GM23338 (cell line): ENCODE measurements around the gene ADSL. TPM values are rescaled to one million over a fixed set of nuclear protein-coding genes. Genes with fewer than 3 reads are reported as not detected.

Experiments
- ATAC-seq: fragments of 200-7000 bp; cut with Tn5 transposase; 3 replicates; pipeline ENCODE4 v1.9.1; 2020
- DNase-seq: peaks from one replicate; pipeline ENCODE4 v3.0.0-alpha.2; 2015; ENCODE audit warnings: low spot score
- H2AFZ ChIP-seq: fragments of 200-600 bp; sonication (generic); 2 replicates; pipeline ENCODE4 v1.8.0; 2016; ENCODE audit warnings: antibody characterized with exemption, mild to moderate bottlenecking, moderate library complexity
- H3F3A ChIP-seq: fragments of 200-600 bp; sonication (generic); replicated peaks from 2 replicates; pipeline ENCODE4 v1.8.0; 2017; ENCODE audit warnings: antibody characterized with exemption, mixed run types, low read depth
- H3K27ac ChIP-seq: fragments of 200-600 bp; sonication (generic); 2 replicates; pipeline ENCODE4 v1.6.1; 2016; ENCODE audit warnings: low read depth
- H3K27me3 ChIP-seq: fragments of 200-600 bp; sonication (generic); 2 replicates; pipeline ENCODE4 v1.8.0; 2016; ENCODE audit warnings: mild to moderate bottlenecking, mixed run types, moderate library complexity; ENCODE audit not compliant: insufficient read depth
- H3K36me3 ChIP-seq: fragments of 200-600 bp; sonication (generic); 2 replicates; pipeline ENCODE4 v1.8.0; 2016; ENCODE audit warnings: mild to moderate bottlenecking; ENCODE audit not compliant: insufficient read depth
- H3K4me1 ChIP-seq: fragments of 200-600 bp; sonication (generic); 2 replicates; pipeline ENCODE4 v1.8.0; 2016; ENCODE audit warnings: mild to moderate bottlenecking, moderate library complexity; ENCODE audit not compliant: insufficient read depth
- H3K4me2 ChIP-seq: fragments of 200-600 bp; sonication (generic); 2 replicates; pipeline ENCODE4 v1.7.1; 2017; ENCODE audit warnings: mixed run types
- H3K4me3 ChIP-seq: fragments of 200-600 bp; sonication (generic); 2 replicates; pipeline ENCODE4 v1.6.1; 2016; ENCODE audit warnings: mixed run types
- H3K79me2 ChIP-seq: fragments of 200-600 bp; sonication (generic); replicated peaks from 2 replicates; pipeline ENCODE4 v1.8.0; 2017; ENCODE audit warnings: mild to moderate bottlenecking; ENCODE audit not compliant: insufficient read depth
- H3K9me2 ChIP-seq: fragments of 200-600 bp; sonication (generic); 2 replicates; pipeline ENCODE4 v1.8.0; 2017; ENCODE audit not compliant: insufficient read depth
- H4K20me1 ChIP-seq: fragments of 200-600 bp; sonication (generic); replicated peaks from 2 replicates; pipeline ENCODE4 v1.8.0; 2017; ENCODE audit warnings: mild to moderate bottlenecking; ENCODE audit not compliant: insufficient read depth
- H3K27ac Mint-ChIP-seq: 2 replicates; pipeline ENCODE4 v1.8.0; 2020; ENCODE audit warnings: inconsistent platforms, mild to moderate bottlenecking, moderate library complexity, mixed read lengths
- H3K27me3 Mint-ChIP-seq: 3 replicates; pipeline ENCODE4 v1.8.0; 2022; ENCODE audit warnings: low read depth, mild to moderate bottlenecking, moderate library complexity, mixed read lengths, inconsistent platforms; ENCODE audit not compliant: insufficient read depth, poor library complexity
- H3K36me3 Mint-ChIP-seq: 3 replicates; pipeline ENCODE4 v1.8.0; 2021; ENCODE audit warnings: low read depth, mild to moderate bottlenecking, inconsistent platforms, moderate library complexity, mixed read lengths
- H3K4me1 Mint-ChIP-seq: 3 replicates; pipeline ENCODE4 v1.8.0; 2020; ENCODE audit warnings: mild to moderate bottlenecking, inconsistent platforms, mixed read lengths
- H3K4me3 Mint-ChIP-seq: 3 replicates; pipeline ENCODE4 v1.8.0; 2021; ENCODE audit warnings: moderate library complexity, mild to moderate bottlenecking, inconsistent platforms, mixed read lengths
- H3K9me3 Mint-ChIP-seq: 3 replicates; pipeline ENCODE4 v1.8.0; 2020; ENCODE audit warnings: moderate library complexity, mild to moderate bottlenecking, inconsistent platforms, mixed read lengths
- CREB1 ChIP-seq: fragments of 250-450 bp; sonication (Bioruptor Pico); IDR thresholded peaks from 2 replicates; pipeline ENCODE4 v1.5.0; 2020; ENCODE audit warnings: low read depth, mild to moderate bottlenecking, moderate library complexity
- ETS1 ChIP-seq: IDR thresholded peaks from 2 replicates; pipeline ENCODE4 v1.6.1; 2016; ENCODE audit warnings: antibody characterized with exemption
- EZH2 ChIP-seq: fragments of 200-600 bp; sonication (generic); IDR thresholded peaks from one replicate; pipeline ENCODE4 v1.8.0; 2017; ENCODE audit warnings: antibody characterized with exemption, mild to moderate bottlenecking, low read depth; ENCODE audit not compliant: unreplicated experiment
- EZH2phosphoT487 ChIP-seq: fragments of 200-600 bp; sonication (generic); IDR thresholded peaks from one replicate; pipeline ENCODE4 v1.8.1; 2018; ENCODE audit warnings: antibody characterized with exemption; ENCODE audit not compliant: unreplicated experiment
- JUNB ChIP-seq: IDR thresholded peaks from one replicate; pipeline ENCODE4 v1.6.1; 2016; ENCODE audit warnings: antibody characterized with exemption; ENCODE audit not compliant: unreplicated experiment
- NANOG ChIP-seq: IDR thresholded peaks from 2 replicates; pipeline ENCODE4 v1.6.1; 2016; ENCODE audit warnings: antibody characterized with exemption, borderline replicate concordance
- POLR2AphosphoS5 ChIP-seq: IDR thresholded peaks from 2 replicates; pipeline ENCODE4 v1.6.1; 2016; ENCODE audit warnings: antibody characterized with exemption, low read depth
- STAT1 ChIP-seq: IDR thresholded peaks from one replicate; pipeline ENCODE4 v1.6.1; 2016; ENCODE audit warnings: antibody characterized with exemption; ENCODE audit not compliant: unreplicated experiment
- ZNF114 ChIP-seq: fragments of 250-450 bp; sonication (Bioruptor Pico); IDR thresholded peaks from 2 replicates; pipeline ENCODE4 v1.5.0; 2020; ENCODE audit warnings: mild to moderate bottlenecking, moderate library complexity
- ZNF331 ChIP-seq: fragments of 250-450 bp; sonication (Bioruptor Pico); IDR thresholded peaks from 2 replicates; pipeline ENCODE4 v1.5.0; 2020; ENCODE audit warnings: low read depth, mild to moderate bottlenecking, moderate library complexity
- polyA plus RNA-seq: library from polyadenylated mRNA; unstranded; fragments of >200 nt; fragmentation: Nextera tagmentation; extraction: Ambion mirVana; gene quantifications from 2 replicates; pipeline ENCODE4 v1.2.1, GENCODE V29; 2016
- total RNA-seq: library from RNA; depleted of rRNA; stranded (reverse); fragments of >200 nt; shearing (Covaris generic); gene quantifications from 2 replicates; pipeline ENCODE4 v1.2.3, GENCODE V29; 2014
- TF ChIP-seq, protein P1 (sequence below), 2 experiments: fragments of 200-600 bp in 1 of 2; sonication (generic) in 1 of 2; conservative IDR thresholded peaks; 2 replicates each; pipeline versions ENCODE4 v1.5.1 to v1.6.1; 2016 to 2017; ENCODE audit warnings: antibody characterized with exemption in 2 of 2, low read depth in 2 of 2, mild to moderate bottlenecking in 2 of 2, moderate library complexity in 1 of 2
- TF ChIP-seq, protein P2 (sequence below): IDR thresholded peaks from one replicate; pipeline ENCODE4 v1.6.1; 2018; ENCODE audit warnings: antibody characterized with exemption; ENCODE audit not compliant: unreplicated experiment
- TF ChIP-seq, protein P3 (sequence below): fragments of 250-450 bp; sonication (Bioruptor Pico); IDR thresholded peaks from 2 replicates; pipeline ENCODE4 v1.5.0; 2020; ENCODE audit warnings: mild to moderate bottlenecking, moderate library complexity

Gene ADSL
- total and polyA plus RNA-seq, 2 experiments from 2014 or later, result 120 to 232 TPM

- no peak for TF ChIP-seq ZNF114
- TF ChIP-seq STAT1, result no peak
- TF ChIP-seq CREB1 (CRISPR knock-in tag), result no peak
- no peak for TF ChIP-seq NANOG
These were observed 45.1 kb downstream of the ADSL start (continued) for GRCh38 chr22:40391417-40391816.

DNA sequence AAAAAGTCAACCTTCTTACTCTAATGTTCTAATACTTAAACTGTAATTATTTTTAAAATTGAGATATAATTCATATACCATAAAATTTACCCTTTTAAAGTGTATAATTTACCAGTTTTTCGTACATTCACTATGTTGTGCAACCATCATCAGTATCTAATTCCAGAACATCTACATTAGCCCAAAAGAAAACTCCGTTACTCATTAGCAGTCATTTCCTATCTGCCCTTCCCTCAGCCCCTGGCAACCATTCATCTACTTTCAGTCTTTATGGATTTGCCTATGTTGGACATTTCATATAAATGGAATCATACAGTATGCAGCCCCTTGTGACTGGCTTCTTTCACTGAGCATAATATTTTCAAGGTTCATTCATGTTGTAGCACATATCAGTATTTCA, 46.3 kb downstream of the ADSL start:
- H3K27ac ChIP-seq, result no peak overlapping the region
- no peaks in the 10 kb centered on the region for H3K27me3 ChIP-seq
- Mint-ChIP-seq H3K27ac (no peak overlapping the region), H3K4me3 (no peak overlapping the region), H3K9me3 (no peaks in the 10 kb centered on the region), H3K36me3 (peaks cover 3% of the 10 kb centered on the region; the same call in 2 of the 3 replicates), H3K27me3 (peaks cover 4% of the 10 kb centered on the region), H3K4me1 (peaks cover 10% of the 10 kb centered on the region)
- no peaks in the 10 kb centered on the region; the same call in 1 of the 2 replicates for H3K79me2 ChIP-seq
- ATAC-seq, result no peak
- no peak overlapping the region for H3K4me2 ChIP-seq
- H3F3A ChIP-seq, result 0 out of 2 replicates have a peak, but pooled peaks cover 3% of the 10 kb centered on the region
- H3K4me1 ChIP-seq, result no peaks in the 10 kb centered on the region
- H3K9me2 ChIP-seq, result no peaks in the 10 kb centered on the region
- no peaks in the 10 kb centered on the region; the same call in 1 of the 2 replicates for H4K20me1 ChIP-seq
- no peak for TF ChIP-seq ZNF114
- TF ChIP-seq EZH2, result no peak
- TF ChIP-seq, protein P1, sequence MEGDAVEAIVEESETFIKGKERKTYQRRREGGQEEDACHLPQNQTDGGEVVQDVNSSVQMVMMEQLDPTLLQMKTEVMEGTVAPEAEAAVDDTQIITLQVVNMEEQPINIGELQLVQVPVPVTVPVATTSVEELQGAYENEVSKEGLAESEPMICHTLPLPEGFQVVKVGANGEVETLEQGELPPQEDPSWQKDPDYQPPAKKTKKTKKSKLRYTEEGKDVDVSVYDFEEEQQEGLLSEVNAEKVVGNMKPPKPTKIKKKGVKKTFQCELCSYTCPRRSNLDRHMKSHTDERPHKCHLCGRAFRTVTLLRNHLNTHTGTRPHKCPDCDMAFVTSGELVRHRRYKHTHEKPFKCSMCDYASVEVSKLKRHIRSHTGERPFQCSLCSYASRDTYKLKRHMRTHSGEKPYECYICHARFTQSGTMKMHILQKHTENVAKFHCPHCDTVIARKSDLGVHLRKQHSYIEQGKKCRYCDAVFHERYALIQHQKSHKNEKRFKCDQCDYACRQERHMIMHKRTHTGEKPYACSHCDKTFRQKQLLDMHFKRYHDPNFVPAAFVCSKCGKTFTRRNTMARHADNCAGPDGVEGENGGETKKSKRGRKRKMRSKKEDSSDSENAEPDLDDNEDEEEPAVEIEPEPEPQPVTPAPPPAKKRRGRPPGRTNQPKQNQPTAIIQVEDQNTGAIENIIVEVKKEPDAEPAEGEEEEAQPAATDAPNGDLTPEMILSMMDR (conservative IDR thresholded peaks at IDR 0.05; ENCODE audit: low read depth in 2 of 2), result no peak
- no peak for TF ChIP-seq ETS1
- no peak for TF ChIP-seq STAT1
- TF ChIP-seq, protein P2, sequence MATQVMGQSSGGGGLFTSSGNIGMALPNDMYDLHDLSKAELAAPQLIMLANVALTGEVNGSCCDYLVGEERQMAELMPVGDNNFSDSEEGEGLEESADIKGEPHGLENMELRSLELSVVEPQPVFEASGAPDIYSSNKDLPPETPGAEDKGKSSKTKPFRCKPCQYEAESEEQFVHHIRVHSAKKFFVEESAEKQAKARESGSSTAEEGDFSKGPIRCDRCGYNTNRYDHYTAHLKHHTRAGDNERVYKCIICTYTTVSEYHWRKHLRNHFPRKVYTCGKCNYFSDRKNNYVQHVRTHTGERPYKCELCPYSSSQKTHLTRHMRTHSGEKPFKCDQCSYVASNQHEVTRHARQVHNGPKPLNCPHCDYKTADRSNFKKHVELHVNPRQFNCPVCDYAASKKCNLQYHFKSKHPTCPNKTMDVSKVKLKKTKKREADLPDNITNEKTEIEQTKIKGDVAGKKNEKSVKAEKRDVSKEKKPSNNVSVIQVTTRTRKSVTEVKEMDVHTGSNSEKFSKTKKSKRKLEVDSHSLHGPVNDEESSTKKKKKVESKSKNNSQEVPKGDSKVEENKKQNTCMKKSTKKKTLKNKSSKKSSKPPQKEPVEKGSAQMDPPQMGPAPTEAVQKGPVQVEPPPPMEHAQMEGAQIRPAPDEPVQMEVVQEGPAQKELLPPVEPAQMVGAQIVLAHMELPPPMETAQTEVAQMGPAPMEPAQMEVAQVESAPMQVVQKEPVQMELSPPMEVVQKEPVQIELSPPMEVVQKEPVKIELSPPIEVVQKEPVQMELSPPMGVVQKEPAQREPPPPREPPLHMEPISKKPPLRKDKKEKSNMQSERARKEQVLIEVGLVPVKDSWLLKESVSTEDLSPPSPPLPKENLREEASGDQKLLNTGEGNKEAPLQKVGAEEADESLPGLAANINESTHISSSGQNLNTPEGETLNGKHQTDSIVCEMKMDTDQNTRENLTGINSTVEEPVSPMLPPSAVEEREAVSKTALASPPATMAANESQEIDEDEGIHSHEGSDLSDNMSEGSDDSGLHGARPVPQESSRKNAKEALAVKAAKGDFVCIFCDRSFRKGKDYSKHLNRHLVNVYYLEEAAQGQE, result no peak
- TF ChIP-seq ZNF331 (CRISPR knock-in tag), result no peak
- TF ChIP-seq POLR2AphosphoS5, result no peak
- TF ChIP-seq JUNB, result no peak
- no peak for TF ChIP-seq EZH2phosphoT487
- no peak for TF ChIP-seq NANOG
- TF ChIP-seq, protein P3, sequence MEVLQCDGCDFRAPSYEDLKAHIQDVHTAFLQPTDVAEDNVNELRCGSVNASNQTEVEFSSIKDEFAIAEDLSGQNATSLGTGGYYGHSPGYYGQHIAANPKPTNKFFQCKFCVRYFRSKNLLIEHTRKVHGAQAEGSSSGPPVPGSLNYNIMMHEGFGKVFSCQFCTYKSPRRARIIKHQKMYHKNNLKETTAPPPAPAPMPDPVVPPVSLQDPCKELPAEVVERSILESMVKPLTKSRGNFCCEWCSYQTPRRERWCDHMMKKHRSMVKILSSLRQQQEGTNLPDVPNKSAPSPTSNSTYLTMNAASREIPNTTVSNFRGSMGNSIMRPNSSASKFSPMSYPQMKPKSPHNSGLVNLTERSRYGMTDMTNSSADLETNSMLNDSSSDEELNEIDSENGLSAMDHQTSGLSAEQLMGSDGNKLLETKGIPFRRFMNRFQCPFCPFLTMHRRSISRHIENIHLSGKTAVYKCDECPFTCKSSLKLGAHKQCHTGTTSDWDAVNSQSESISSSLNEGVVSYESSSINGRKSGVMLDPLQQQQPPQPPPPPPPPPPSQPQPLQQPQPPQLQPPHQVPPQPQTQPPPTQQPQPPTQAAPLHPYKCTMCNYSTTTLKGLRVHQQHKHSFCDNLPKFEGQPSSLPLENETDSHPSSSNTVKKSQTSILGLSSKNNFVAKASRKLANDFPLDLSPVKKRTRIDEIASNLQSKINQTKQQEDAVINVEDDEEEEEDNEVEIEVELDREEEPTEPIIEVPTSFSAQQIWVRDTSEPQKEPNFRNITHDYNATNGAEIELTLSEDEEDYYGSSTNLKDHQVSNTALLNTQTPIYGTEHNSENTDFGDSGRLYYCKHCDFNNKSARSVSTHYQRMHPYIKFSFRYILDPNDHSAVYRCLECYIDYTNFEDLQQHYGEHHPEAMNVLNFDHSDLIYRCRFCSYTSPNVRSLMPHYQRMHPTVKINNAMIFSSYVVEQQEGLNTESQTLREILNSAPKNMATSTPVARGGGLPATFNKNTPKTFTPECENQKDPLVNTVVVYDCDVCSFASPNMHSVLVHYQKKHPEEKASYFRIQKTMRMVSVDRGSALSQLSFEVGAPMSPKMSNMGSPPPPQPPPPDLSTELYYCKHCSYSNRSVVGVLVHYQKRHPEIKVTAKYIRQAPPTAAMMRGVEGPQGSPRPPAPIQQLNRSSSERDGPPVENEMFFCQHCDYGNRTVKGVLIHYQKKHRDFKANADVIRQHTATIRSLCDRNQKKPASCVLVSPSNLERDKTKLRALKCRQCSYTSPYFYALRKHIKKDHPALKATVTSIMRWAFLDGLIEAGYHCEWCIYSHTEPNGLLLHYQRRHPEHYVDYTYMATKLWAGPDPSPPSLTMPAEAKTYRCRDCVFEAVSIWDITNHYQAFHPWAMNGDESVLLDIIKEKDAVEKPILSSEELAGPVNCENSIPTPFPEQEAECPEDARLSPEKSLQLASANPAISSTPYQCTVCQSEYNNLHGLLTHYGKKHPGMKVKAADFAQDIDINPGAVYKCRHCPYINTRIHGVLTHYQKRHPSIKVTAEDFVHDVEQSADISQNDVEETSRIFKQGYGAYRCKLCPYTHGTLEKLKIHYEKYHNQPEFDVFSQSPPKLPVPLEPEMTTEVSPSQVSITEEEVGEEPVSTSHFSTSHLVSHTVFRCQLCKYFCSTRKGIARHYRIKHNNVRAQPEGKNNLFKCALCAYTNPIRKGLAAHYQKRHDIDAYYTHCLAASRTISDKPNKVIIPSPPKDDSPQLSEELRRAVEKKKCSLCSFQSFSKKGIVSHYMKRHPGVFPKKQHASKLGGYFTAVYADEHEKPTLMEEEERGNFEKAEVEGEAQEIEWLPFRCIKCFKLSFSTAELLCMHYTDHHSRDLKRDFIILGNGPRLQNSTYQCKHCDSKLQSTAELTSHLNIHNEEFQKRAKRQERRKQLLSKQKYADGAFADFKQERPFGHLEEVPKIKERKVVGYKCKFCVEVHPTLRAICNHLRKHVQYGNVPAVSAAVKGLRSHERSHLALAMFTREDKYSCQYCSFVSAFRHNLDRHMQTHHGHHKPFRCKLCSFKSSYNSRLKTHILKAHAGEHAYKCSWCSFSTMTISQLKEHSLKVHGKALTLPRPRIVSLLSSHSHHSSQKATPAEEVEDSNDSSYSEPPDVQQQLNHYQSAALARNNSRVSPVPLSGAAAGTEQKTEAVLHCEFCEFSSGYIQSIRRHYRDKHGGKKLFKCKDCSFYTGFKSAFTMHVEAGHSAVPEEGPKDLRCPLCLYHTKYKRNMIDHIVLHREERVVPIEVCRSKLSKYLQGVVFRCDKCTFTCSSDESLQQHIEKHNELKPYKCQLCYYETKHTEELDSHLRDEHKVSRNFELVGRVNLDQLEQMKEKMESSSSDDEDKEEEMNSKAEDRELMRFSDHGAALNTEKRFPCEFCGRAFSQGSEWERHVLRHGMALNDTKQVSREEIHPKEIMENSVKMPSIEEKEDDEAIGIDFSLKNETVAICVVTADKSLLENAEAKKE, result no peak
- no peak for TF ChIP-seq CREB1 (CRISPR knock-in tag)
- DNase-seq, result no peak
- no peak overlapping the region for H3K4me3 ChIP-seq
- H2AFZ ChIP-seq, result no peak overlapping the region
- H3K36me3 ChIP-seq, result 0 out of 2 replicates have a peak, but pooled peaks cover 3% of the 10 kb centered on the region
